DND-41 (cell line): Measurements from ENCODE around the gene RNF114.

Experiments
- ATAC-seq: fragments of 200-7000 bp; cut with Tn5 transposase; 3 replicates; pipeline ENCODE4 v1.9.1; 2021; ENCODE audit warnings: low read depth; ENCODE audit not compliant: insufficient read depth
- DNase-seq: peaks from one replicate; pipeline ENCODE4 v3.0.0-alpha.2; 2020
- H2AFZ ChIP-seq: 2 replicates; pipeline ENCODE4 v1.6.0; 2012; ENCODE audit warnings: low read depth, low read length
- H3K27ac ChIP-seq: 2 replicates; pipeline ENCODE4 v1.5.1; 2012; ENCODE audit warnings: low read length, inconsistent platforms
- H3K27me3 ChIP-seq: fragments of 200-600 bp; sonication (generic); 2 replicates; pipeline ENCODE4 v1.6.0; 2012; ENCODE audit warnings: low read length, mild to moderate bottlenecking, inconsistent platforms; ENCODE audit not compliant: insufficient read depth, poor library complexity
- H3K36me3 ChIP-seq: 2 replicates; pipeline ENCODE4 v1.5.1; 2012; ENCODE audit warnings: low read length, inconsistent platforms; ENCODE audit not compliant: insufficient read depth
- H3K4me1 ChIP-seq: 2 replicates; pipeline ENCODE4 v1.5.1; 2012; ENCODE audit warnings: mild to moderate bottlenecking, low read length; ENCODE audit not compliant: insufficient read depth
- H3K4me2 ChIP-seq: 2 replicates; pipeline ENCODE4 v1.6.0; 2012; ENCODE audit warnings: mild to moderate bottlenecking, moderate library complexity, low read length, inconsistent platforms; ENCODE audit not compliant: insufficient read depth
- H3K4me3 ChIP-seq, 2 experiments: fragments of 200-600 bp in 1 of 2; shearing (Covaris generic) in 1 of 2; 2 replicates each; pipeline ENCODE4 v1.5.1; 2012 to 2016; ENCODE audit warnings: inconsistent platforms in 2 of 2, low read length in 2 of 2, mild to moderate bottlenecking in 2 of 2, low read depth in 1 of 2, moderate library complexity in 1 of 2
- H3K79me2 ChIP-seq: 2 replicates; pipeline ENCODE4 v1.6.0; 2012; ENCODE audit warnings: low read length, inconsistent platforms; ENCODE audit not compliant: insufficient read depth
- H3K9ac ChIP-seq: 2 replicates; pipeline ENCODE4 v1.6.0; 2012; ENCODE audit warnings: low read depth, mild to moderate bottlenecking, inconsistent platforms, low read length, moderate library complexity
- H3K9me3 ChIP-seq: 2 replicates; pipeline ENCODE4 v1.5.1; 2012; ENCODE audit warnings: low read length, moderate library complexity, mild to moderate bottlenecking, inconsistent platforms; ENCODE audit not compliant: insufficient read depth, severe bottlenecking
- H4K20me1 ChIP-seq: 2 replicates; pipeline ENCODE4 v1.6.0; 2012; ENCODE audit warnings: low read length; ENCODE audit not compliant: insufficient read depth
- CTCF ChIP-seq: IDR thresholded peaks from 2 replicates; pipeline ENCODE4 v1.5.1; 2012; ENCODE audit warnings: borderline replicate concordance, low read length, moderate library complexity, mild to moderate bottlenecking; ENCODE audit not compliant: poor library complexity, severe bottlenecking; ENCODE audit errors: extremely low read depth
- EZH2 ChIP-seq: IDR thresholded peaks from 3 replicates; pipeline ENCODE4 v1.6.1; 2012; ENCODE audit warnings: borderline replicate concordance, low read depth, mild to moderate bottlenecking, moderate library complexity, low read length, inconsistent platforms; ENCODE audit not compliant: severe bottlenecking

RNF114 gene

DNA sequence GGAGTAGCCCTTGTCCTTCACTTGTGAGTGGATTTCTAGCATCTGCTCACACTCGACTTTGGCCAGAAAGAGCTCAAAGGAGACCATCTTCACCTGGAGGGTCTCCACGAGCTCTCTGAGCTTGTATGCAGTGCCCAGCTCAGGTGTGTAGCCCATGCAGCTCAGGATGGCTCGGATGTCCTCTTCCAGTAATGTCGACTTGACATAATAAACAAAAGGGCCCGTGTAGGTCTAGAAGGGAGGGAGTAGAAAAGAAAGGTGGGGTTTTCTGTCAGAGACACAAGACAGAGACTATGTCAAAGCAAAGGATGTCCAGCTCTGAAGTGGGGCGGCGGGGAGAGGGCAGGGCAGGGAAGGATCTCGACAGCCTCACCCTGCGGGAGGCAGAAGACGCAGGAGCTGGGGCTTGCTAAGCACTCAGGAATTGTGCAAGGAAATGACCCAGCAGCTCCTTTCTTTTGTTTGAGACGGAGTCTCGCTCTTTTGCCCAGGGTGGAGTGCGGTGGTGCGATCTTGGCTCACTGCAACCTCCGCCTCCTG, 29.5 kb upstream of the RNF114 start:
- H3K9ac ChIP-seq, result no peak overlapping the region
- DNase-seq (no peak), ATAC-seq (no peak)
- H3K9me3 ChIP-seq, result no peaks in the 10 kb centered on the region
- no peak overlapping the region for H3K4me3 ChIP-seq
- H2AFZ ChIP-seq, result no peak overlapping the region
- H3K36me3 ChIP-seq, result peaks cover 56% of the 10 kb centered on the region
- TF ChIP-seq EZH2, result no peak
- no peak for TF ChIP-seq CTCF
- H3K79me2 ChIP-seq, result peaks cover 19% of the 10 kb centered on the region
- peaks cover 34% of the 10 kb centered on the region for H4K20me1 ChIP-seq
- no peak overlapping the region for H3K27ac ChIP-seq
- H3K4me1 ChIP-seq, result no peaks in the 10 kb centered on the region
- no peaks in the 10 kb centered on the region for H3K27me3 ChIP-seq
- no peak overlapping the region for H3K4me2 ChIP-seq

DNA sequence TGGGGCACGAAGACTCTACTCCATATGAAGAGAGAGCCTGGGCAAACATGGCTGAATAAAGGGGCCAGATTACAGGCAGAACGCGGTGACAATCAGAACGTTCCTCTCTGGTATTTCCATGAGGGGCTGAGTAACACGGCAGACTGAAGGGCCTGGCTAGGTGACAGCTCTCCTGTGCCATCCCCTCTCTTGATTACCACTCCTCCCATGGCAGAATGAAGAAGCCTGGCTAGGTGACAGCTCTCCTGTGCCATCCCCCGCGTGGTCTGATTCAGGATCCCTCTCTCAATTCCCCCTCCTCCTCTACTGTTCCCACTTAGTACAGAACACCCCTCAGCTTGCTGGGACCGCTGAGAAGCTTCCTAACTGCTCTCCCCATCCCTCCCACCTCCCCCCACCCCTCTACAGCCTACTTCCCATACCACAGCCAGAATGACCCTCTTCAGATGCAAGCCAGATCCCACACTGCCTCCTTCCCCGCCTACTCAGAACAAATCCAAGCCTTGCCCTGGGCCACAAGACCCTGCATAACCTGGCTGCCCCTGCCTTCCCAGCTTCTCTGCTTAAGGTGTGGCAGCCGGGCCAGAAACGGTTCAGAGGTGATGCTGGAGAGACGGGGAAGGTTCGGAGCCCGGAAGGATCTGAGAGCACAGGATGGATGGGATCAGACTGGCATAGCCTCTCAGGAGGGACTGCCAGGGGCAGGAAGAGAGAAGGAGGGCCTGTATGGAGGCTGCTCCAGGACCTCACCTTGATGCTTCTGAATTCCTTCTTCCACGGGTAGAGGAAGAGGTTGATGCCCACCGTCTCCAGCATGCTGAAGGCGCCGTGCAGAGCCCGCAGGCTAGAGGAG, 28.6 kb upstream of the RNF114 start:
- Histone ChIP-seq H3K36me3 (peaks cover 56% of the 10 kb centered on the region), H3K4me1 (no peaks in the 10 kb centered on the region; the same call in 1 of the 2 replicates), H3K4me3 (no peak overlapping the region), H3K79me2 (peaks cover 29% of the 10 kb centered on the region), H3K9me3 (no peaks in the 10 kb centered on the region), H3K27me3 (no peaks in the 10 kb centered on the region), H3K27ac (no peak overlapping the region), H2AFZ (no peak overlapping the region), H3K4me2 (no peak overlapping the region), H4K20me1 (peaks cover 36% of the 10 kb centered on the region), H3K9ac (no peak overlapping the region)
- DNase-seq, result no peak
- ATAC-seq, result no peak
- TF ChIP-seq EZH2, result no peak
- TF ChIP-seq CTCF, result no peak

GRCh38 chr20:49908258-49908565, 28.0 kb upstream of the RNF114 start:
- H3K27me3 ChIP-seq, result no peaks in the 10 kb centered on the region
- no peaks in the 10 kb centered on the region for H3K9me3 ChIP-seq
- no peak for TF ChIP-seq EZH2
- no peak for TF ChIP-seq CTCF
- no peak overlapping the region for H3K4me3 ChIP-seq
- no peak for DNase-seq
- peaks cover 36% of the 10 kb centered on the region for H4K20me1 ChIP-seq
- peaks cover 4% of the 10 kb centered on the region for H3K4me1 ChIP-seq
- H3K27ac ChIP-seq, result no peak overlapping the region
- peaks cover 56% of the 10 kb centered on the region for H3K36me3 ChIP-seq
- ATAC-seq, result no peak
- H3K9ac ChIP-seq, result no peak overlapping the region
- H2AFZ ChIP-seq, result no peak overlapping the region
- H3K79me2 ChIP-seq, result peaks cover 35% of the 10 kb centered on the region
- no peak overlapping the region for H3K4me2 ChIP-seq
